SK-N-SH (cell line): Measurements from ENCODE around the gene RCOR1. TPM values are rescaled to one million over a fixed set of nuclear protein-coding genes. Genes with fewer than 3 reads are reported as not detected.

Experiments used
- CTCF ChIA-PET: fragments of 300-600, 350-600 bp; formaldehyde crosslinking; extraction: SDS; loops from one replicate; lab custom pipeline; 2021; lab: Yijun Ruan, JAX
- POLR2A ChIA-PET: fragments of 350-600 bp; sonication (Branson Sonifier 250); formaldehyde crosslinking; extraction: SDS; loops from one replicate; lab custom pipeline; 2020; ENCODE audit warnings: antibody characterized with exemption, inconsistent platforms; lab: Yijun Ruan, JAX
- DNase-seq: peaks from one replicate; pipeline ENCODE4 v3.0.0; 2012
- H2AFZ ChIP-seq: fragments of 200-600 bp; sonication (generic); 2 replicates; pipeline ENCODE4 v1.8.1; 2016; ENCODE audit warnings: antibody characterized with exemption, mild to moderate bottlenecking, low read depth
- H3F3A ChIP-seq: fragments of 200-600 bp; sonication (generic); replicated peaks from 2 replicates; pipeline ENCODE3; 2016; ENCODE audit warnings: antibody characterized with exemption, mild to moderate bottlenecking; ENCODE audit not compliant: insufficient read depth
- H3K27ac ChIP-seq, 2 experiments: fragments of 200-500 bp in 1 of 2; fragments of 200-600 bp in 1 of 2; sonication (Bioruptor generic) in 1 of 2; sonication (generic), shearing (Covaris generic) in 1 of 2; 2 replicates each; pipeline versions ENCODE4 v1.5.1 to v1.6.1; 2014 to 2016; ENCODE audit warnings: low read depth in 2 of 2, inconsistent platforms in 1 of 2, low read length in 1 of 2, mild to moderate bottlenecking in 1 of 2, mixed read lengths in 1 of 2
- H3K27me3 ChIP-seq: fragments of 200-600 bp; sonication (generic), shearing (Covaris generic); 2 replicates; pipeline ENCODE4 v1.6.1; 2016; ENCODE audit warnings: mixed run types; ENCODE audit not compliant: insufficient read depth
- H3K36me3 ChIP-seq, 2 experiments: fragments of 200-500 bp in 1 of 2; fragments of 200-600 bp in 1 of 2; sonication (Bioruptor generic) in 1 of 2; sonication (generic) in 1 of 2; replicated peaks in 1 of 2; 2 replicates each; pipeline versions ENCODE3 to v1.5.1; 2014 to 2016; ENCODE audit warnings: low read length in 1 of 2, mild to moderate bottlenecking in 1 of 2; ENCODE audit not compliant: insufficient read depth in 2 of 2, control insufficient read depth in 1 of 2
- H3K4me1 ChIP-seq, 2 experiments: fragments of 200-500 bp in 1 of 2; fragments of 200-600 bp in 1 of 2; sonication (Bioruptor generic) in 1 of 2; sonication (generic), shearing (Covaris generic) in 1 of 2; 2 replicates each; pipeline versions ENCODE4 v1.5.1 to v1.6.1; 2014 to 2016; ENCODE audit warnings: low read depth in 1 of 2, low read length in 1 of 2, mixed run types in 1 of 2; ENCODE audit not compliant: insufficient read depth in 2 of 2, control insufficient read depth in 1 of 2
- H3K4me2 ChIP-seq: fragments of 200-600 bp; sonication (generic), shearing (Covaris generic); 2 replicates; pipeline ENCODE4 v1.6.1; 2017; ENCODE audit warnings: mixed run types
- H3K4me3 ChIP-seq, 2 experiments: fragments of 200-500 bp in 1 of 2; fragments of 200-600 bp in 1 of 2; sonication (Bioruptor generic) in 1 of 2; sonication (generic), shearing (Covaris generic) in 1 of 2; 2 replicates each; pipeline versions ENCODE4 v1.5.1 to v1.8.1; 2014 to 2016; ENCODE audit warnings: low read depth in 2 of 2, inconsistent platforms in 1 of 2, low read length in 1 of 2, mild to moderate bottlenecking in 1 of 2, mixed read lengths in 1 of 2, moderate library complexity in 1 of 2
- H3K79me2 ChIP-seq: fragments of 200-600 bp; sonication (generic); 2 replicates; pipeline ENCODE4 v1.8.1; 2017; ENCODE audit warnings: mild to moderate bottlenecking; ENCODE audit not compliant: insufficient read depth
- H3K9ac ChIP-seq: fragments of 200-600 bp; sonication (generic); 2 replicates; pipeline ENCODE4 v1.6.1; 2017; ENCODE audit warnings: mixed run types
- H3K9me2 ChIP-seq: fragments of 200-600 bp; sonication (generic); 2 replicates; pipeline ENCODE4 v1.6.1; 2017; ENCODE audit warnings: mixed run types
- H3K9me3 ChIP-seq: fragments of 200-600 bp; sonication (generic); 2 replicates; pipeline ENCODE4 v1.6.1; 2017; ENCODE audit warnings: mixed run types, mild to moderate bottlenecking, moderate library complexity
- H4K20me1 ChIP-seq: fragments of 200-600 bp; sonication (generic); 2 replicates; pipeline ENCODE4 v1.6.1; 2017; ENCODE audit warnings: mild to moderate bottlenecking, mixed run types; ENCODE audit not compliant: insufficient read depth
- CHD2 ChIP-seq: fragments of 150-350 bp; IDR thresholded peaks from 2 replicates; pipeline ENCODE4 v1.6.1; 2018; ENCODE audit warnings: low read length; ENCODE audit not compliant: partially characterized antibody
- ELF1 ChIP-seq: IDR thresholded peaks from 2 replicates; pipeline ENCODE4 v1.4.0; 2012
- EP300 ChIP-seq, 2 experiments: IDR thresholded peaks; 2 replicates each; pipeline versions ENCODE4 v1.4.0 to v1.6.1; 2012; ENCODE audit warnings: borderline replicate concordance in 1 of 2, low read depth in 1 of 2, low read length in 1 of 2
- FOXJ3 ChIP-seq: sonication (generic); formaldehyde crosslinking; IDR thresholded peaks from 2 replicates; pipeline ENCODE4 v1.5.1; 2020; ENCODE audit warnings: mild to moderate bottlenecking, missing genetic modification reagents
- FOXM1 ChIP-seq: IDR thresholded peaks from 2 replicates; pipeline ENCODE4 v1.4.0; 2012; ENCODE audit warnings: low read depth, mild to moderate bottlenecking
- JUND ChIP-seq: IDR thresholded peaks from 2 replicates; pipeline ENCODE4 v1.4.0; 2012
- MXI1 ChIP-seq: IDR thresholded peaks from 2 replicates; pipeline ENCODE4 v1.6.1; 2012; ENCODE audit warnings: mild to moderate bottlenecking, low read depth, low read length, improper control_type of control experiment
- RAD21 ChIP-seq: IDR thresholded peaks from 2 replicates; pipeline ENCODE4 v1.6.1; 2012; ENCODE audit warnings: mild to moderate bottlenecking, low read length
- RCOR1 ChIP-seq: fragments of 150-350 bp; IDR thresholded peaks from 2 replicates; pipeline ENCODE4 v1.6.1; 2017; ENCODE audit warnings: antibody characterized with exemption, low read length
- SIN3A ChIP-seq: IDR thresholded peaks from 2 replicates; pipeline ENCODE4 v1.6.1; 2012; ENCODE audit warnings: low read depth, mild to moderate bottlenecking, low read length, moderate library complexity, borderline replicate concordance
- TAF1 ChIP-seq: IDR thresholded peaks from 2 replicates; pipeline ENCODE4 v1.6.1; 2012; ENCODE audit warnings: low read depth, mild to moderate bottlenecking, low read length, moderate library complexity, borderline replicate concordance
- TEAD4 ChIP-seq: IDR thresholded peaks from 2 replicates; pipeline ENCODE4 v1.4.0; 2012; ENCODE audit warnings: mild to moderate bottlenecking, borderline replicate concordance; ENCODE audit not compliant: insufficient read depth
- YY1 ChIP-seq: IDR thresholded peaks from 2 replicates; pipeline ENCODE4 v1.4.0; 2012; ENCODE audit warnings: low read depth, mild to moderate bottlenecking
- WGBS: methylation state at CpG from one replicate; pipeline ENCODE4 v1.1.6; 2017; ENCODE audit warnings: low lambda C conversion rate; 5-methylcytosine and 5-hydroxymethylcytosine counted together
- polyA plus RNA-seq, 3 experiments: library from polyadenylated mRNA; depleted of rRNA; stranded (reverse); fragments of >200 nt; gene quantifications; 2 replicates each; pipeline ENCODE4 v1.2.3, GENCODE V29; 2012
- TF ChIP-seq, protein P1 (sequence below): IDR thresholded peaks from 2 replicates; pipeline ENCODE4 v1.4.0; 2012; ENCODE audit warnings: low read depth
- TF ChIP-seq, protein P2 (sequence below): fragments of 200-600 bp; sonication (generic); IDR thresholded peaks from 2 replicates; pipeline ENCODE4 v1.6.1; 2017; ENCODE audit warnings: antibody characterized with exemption, mild to moderate bottlenecking, moderate library complexity
- TF ChIP-seq, protein P3 (sequence below): IDR thresholded peaks from 2 replicates; pipeline ENCODE4 v1.4.0; 2012; ENCODE audit warnings: low read depth, borderline replicate concordance
- TF ChIP-seq, protein P4 (sequence below): IDR thresholded peaks from 2 replicates; pipeline ENCODE4 v1.6.1; 2012; ENCODE audit warnings: mild to moderate bottlenecking, low read depth, low read length, moderate library complexity

The RCOR1 gene
- polyA plus RNA-seq, 1 of the 3 experiments (the other 2 are of a cell fraction) = 8.5 TPM

DNA sequence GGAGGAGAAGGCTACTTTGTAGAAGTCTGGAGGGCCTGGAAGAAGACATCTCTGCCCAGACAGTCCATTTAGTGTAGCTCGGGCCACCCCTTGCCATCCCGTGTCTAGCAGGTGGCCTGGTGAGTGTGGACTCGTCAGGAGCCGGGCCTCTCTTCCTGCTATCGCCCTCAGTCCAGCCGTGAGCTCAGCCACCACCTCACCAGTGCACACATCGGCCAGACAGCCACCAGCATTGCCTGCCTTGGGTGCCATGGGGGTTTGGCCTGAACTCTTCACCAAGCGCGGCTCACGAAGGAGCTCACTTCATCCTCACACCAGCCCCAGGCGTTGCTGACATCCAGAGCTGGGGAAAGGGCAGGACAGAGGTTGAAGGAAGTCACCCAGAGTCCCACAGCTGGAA, 165.2 kb downstream of the RCOR1 start:
- H2AFZ ChIP-seq = no peak overlapping the region
- WGBS = 80% methylated on average over 8 of the region's 11 CpGs
- no peak overlapping the region for H3K4me2 ChIP-seq
- H3K36me3 ChIP-seq = no peaks in the 10 kb centered on the region
- H3K9me2 ChIP-seq = no peaks in the 10 kb centered on the region
- H3K4me1 ChIP-seq = no peaks in the 10 kb centered on the region; a peak in 1 of 4 replicates
- H3F3A ChIP-seq = no peaks in the 10 kb centered on the region
- CTCF ChIA-PET = no interaction called here
- no peak overlapping the region for H3K4me3 ChIP-seq
- H3K27ac ChIP-seq = no peak overlapping the region
- TF ChIP-seq SIN3A (no peak), TEAD4 (no peak), YY1 (no peak), FOXJ3 (CRISPR knock-in tag) (no peak), FOXM1 (no peak), TAF1 (no peak), EP300 (IDR thresholded peaks at IDR 0.05; ENCODE audit: borderline replicate concordance in 1 of 2, low read depth in 1 of 2, low read length in 1 of 2) (no peak), RCOR1 (no peak), CHD2 (no peak), RAD21 (no peak), ELF1 (no peak), MXI1 (no peak), JUND (no peak)
- TF ChIP-seq, protein P1, sequence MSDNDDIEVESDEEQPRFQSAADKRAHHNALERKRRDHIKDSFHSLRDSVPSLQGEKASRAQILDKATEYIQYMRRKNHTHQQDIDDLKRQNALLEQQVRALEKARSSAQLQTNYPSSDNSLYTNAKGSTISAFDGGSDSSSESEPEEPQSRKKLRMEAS = no peak
- TF ChIP-seq, protein P2, sequence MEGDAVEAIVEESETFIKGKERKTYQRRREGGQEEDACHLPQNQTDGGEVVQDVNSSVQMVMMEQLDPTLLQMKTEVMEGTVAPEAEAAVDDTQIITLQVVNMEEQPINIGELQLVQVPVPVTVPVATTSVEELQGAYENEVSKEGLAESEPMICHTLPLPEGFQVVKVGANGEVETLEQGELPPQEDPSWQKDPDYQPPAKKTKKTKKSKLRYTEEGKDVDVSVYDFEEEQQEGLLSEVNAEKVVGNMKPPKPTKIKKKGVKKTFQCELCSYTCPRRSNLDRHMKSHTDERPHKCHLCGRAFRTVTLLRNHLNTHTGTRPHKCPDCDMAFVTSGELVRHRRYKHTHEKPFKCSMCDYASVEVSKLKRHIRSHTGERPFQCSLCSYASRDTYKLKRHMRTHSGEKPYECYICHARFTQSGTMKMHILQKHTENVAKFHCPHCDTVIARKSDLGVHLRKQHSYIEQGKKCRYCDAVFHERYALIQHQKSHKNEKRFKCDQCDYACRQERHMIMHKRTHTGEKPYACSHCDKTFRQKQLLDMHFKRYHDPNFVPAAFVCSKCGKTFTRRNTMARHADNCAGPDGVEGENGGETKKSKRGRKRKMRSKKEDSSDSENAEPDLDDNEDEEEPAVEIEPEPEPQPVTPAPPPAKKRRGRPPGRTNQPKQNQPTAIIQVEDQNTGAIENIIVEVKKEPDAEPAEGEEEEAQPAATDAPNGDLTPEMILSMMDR = no peak
- TF ChIP-seq, protein P3, sequence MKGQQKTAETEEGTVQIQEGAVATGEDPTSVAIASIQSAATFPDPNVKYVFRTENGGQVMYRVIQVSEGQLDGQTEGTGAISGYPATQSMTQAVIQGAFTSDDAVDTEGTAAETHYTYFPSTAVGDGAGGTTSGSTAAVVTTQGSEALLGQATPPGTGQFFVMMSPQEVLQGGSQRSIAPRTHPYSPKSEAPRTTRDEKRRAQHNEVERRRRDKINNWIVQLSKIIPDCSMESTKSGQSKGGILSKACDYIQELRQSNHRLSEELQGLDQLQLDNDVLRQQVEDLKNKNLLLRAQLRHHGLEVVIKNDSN = no peak
- TF ChIP-seq, protein P4, sequence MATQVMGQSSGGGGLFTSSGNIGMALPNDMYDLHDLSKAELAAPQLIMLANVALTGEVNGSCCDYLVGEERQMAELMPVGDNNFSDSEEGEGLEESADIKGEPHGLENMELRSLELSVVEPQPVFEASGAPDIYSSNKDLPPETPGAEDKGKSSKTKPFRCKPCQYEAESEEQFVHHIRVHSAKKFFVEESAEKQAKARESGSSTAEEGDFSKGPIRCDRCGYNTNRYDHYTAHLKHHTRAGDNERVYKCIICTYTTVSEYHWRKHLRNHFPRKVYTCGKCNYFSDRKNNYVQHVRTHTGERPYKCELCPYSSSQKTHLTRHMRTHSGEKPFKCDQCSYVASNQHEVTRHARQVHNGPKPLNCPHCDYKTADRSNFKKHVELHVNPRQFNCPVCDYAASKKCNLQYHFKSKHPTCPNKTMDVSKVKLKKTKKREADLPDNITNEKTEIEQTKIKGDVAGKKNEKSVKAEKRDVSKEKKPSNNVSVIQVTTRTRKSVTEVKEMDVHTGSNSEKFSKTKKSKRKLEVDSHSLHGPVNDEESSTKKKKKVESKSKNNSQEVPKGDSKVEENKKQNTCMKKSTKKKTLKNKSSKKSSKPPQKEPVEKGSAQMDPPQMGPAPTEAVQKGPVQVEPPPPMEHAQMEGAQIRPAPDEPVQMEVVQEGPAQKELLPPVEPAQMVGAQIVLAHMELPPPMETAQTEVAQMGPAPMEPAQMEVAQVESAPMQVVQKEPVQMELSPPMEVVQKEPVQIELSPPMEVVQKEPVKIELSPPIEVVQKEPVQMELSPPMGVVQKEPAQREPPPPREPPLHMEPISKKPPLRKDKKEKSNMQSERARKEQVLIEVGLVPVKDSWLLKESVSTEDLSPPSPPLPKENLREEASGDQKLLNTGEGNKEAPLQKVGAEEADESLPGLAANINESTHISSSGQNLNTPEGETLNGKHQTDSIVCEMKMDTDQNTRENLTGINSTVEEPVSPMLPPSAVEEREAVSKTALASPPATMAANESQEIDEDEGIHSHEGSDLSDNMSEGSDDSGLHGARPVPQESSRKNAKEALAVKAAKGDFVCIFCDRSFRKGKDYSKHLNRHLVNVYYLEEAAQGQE = no peak
- no peak overlapping the region for H3K9ac ChIP-seq
- H3K27me3 ChIP-seq = no peaks in the 10 kb centered on the region
- no peak for DNase-seq
- no peaks in the 10 kb centered on the region for H4K20me1 ChIP-seq
- POLR2A ChIA-PET = no interaction called here
- no peaks in the 10 kb centered on the region for H3K9me3 ChIP-seq
- H3K79me2 ChIP-seq = no peaks in the 10 kb centered on the region
